B cell (primary cell): Measurements from ENCODE around the gene CLINT1. TPM values are rescaled to one million over a fixed set of nuclear protein-coding genes. Genes with fewer than 3 reads are reported as not detected.

Experiments used
- ATAC-seq: fragments of 200-7000 bp; cut with Tn5 transposase; one replicate; pipeline ENCODE4 v1.10.0; 2021; ENCODE audit warnings: low read depth, mild to moderate bottlenecking, moderate number of reproducible peaks, moderate library complexity
- CTCF ChIA-PET: fragments of 350-600 bp; sonication (Branson Sonifier 250); formaldehyde crosslinking; loops from one replicate; lab custom pipeline; 2021; ENCODE audit warnings: antibody characterized with exemption, inconsistent platforms; lab: Charles Lee
- POLR2A ChIA-PET: fragments of 350-600 bp; sonication (Branson Sonifier 250); formaldehyde crosslinking; loops from one replicate; lab custom pipeline; 2021; ENCODE audit warnings: antibody characterized with exemption; lab: Charles Lee
- DNase-seq: peaks from one replicate; pipeline ENCODE4 v3.0.0; 2013
- H2AFZ ChIP-seq: 2 replicates; pipeline ENCODE4 v1.6.1; 2012; ENCODE audit warnings: mild to moderate bottlenecking, low read depth, low read length; ENCODE audit not compliant: insufficient read depth, poor library complexity, severe bottlenecking
- H3K27ac ChIP-seq, 2 donors: 1 replicate in 1 of 2; 2 replicates in 1 of 2; pipeline ENCODE4 v1.5.1; 2012 to 2013; ENCODE audit warnings: low read length in 2 of 2, mild to moderate bottlenecking in 2 of 2, moderate library complexity in 1 of 2
- H3K27me3 ChIP-seq, 4 experiments: fragments of 200-600 bp in 1 of 4; sonication (generic) in 1 of 4; replicated peaks in 1 of 4; 1 replicate in 2 of 4; 2 replicates in 2 of 4; pipeline versions ENCODE4 v1.6.1 to v1.7.0; 2013 to 2016; ENCODE audit warnings: low read length in 3 of 4, mild to moderate bottlenecking in 2 of 4, mixed read lengths in 1 of 4, moderate library complexity in 1 of 4; ENCODE audit not compliant: insufficient read depth in 4 of 4, control insufficient read depth in 3 of 4; ENCODE audit errors: control extremely low read depth in 1 of 4
- H3K36me3 ChIP-seq, 2 experiments: replicated peaks in 1 of 2; 1 replicate in 1 of 2; 2 replicates in 1 of 2; pipeline versions ENCODE4 v1.6.1 to v1.7.1; 2013; ENCODE audit warnings: low read length in 1 of 2; ENCODE audit not compliant: insufficient read depth in 2 of 2, control insufficient read depth in 1 of 2; ENCODE audit errors: control extremely low read depth in 1 of 2, extremely low read depth in 1 of 2
- H3K4me1 ChIP-seq, 2 donors: fragments of 200-600 bp in 1 of 2; sonication (generic) in 1 of 2; 1 replicate in 1 of 2; 2 replicates in 1 of 2; pipeline versions ENCODE4 v1.5.1 to v1.6.1; 2013 to 2017; ENCODE audit warnings: low read length in 2 of 2; ENCODE audit not compliant: control insufficient read depth in 2 of 2, insufficient read depth in 2 of 2
- H3K4me2 ChIP-seq: replicated peaks from 2 replicates; pipeline ENCODE3; 2012; ENCODE audit warnings: mild to moderate bottlenecking, low read depth, low read length; ENCODE audit not compliant: poor library complexity, severe bottlenecking
- H3K4me3 ChIP-seq, 5 experiments: fragments of 200-600 bp in 1 of 5; sonication (generic) in 1 of 5; 1 replicate in 3 of 5; 2 replicates in 2 of 5; pipeline versions ENCODE4 v1.5.1 to v1.7.0; 2011 to 2016; ENCODE audit warnings: low read length in 4 of 5, mild to moderate bottlenecking in 4 of 5, low read depth in 2 of 5, control low read depth in 1 of 5, moderate library complexity in 1 of 5; ENCODE audit not compliant: insufficient read depth in 1 of 5; ENCODE audit errors: control extremely low read depth in 1 of 5, extremely low read depth in 1 of 5
- H3K79me2 ChIP-seq: fragments of 200-600 bp; sonication (generic); one replicate; pipeline ENCODE4 v1.6.0; 2016; ENCODE audit warnings: low read length; ENCODE audit not compliant: control insufficient read depth, insufficient read depth
- H3K9ac ChIP-seq: fragments of 200-600 bp; sonication (generic); 2 replicates; pipeline ENCODE4 v1.6.1; 2017; ENCODE audit warnings: mild to moderate bottlenecking, low read length, moderate library complexity
- H3K9me3 ChIP-seq, 3 donors: one replicate each; pipeline versions ENCODE4 v1.6.1 to v1.7.1; 2013; ENCODE audit warnings: low read length in 2 of 3; ENCODE audit not compliant: control insufficient read depth in 2 of 3, insufficient read depth in 1 of 3; ENCODE audit errors: control extremely low read depth in 1 of 3
- H4K20me1 ChIP-seq: 2 replicates; pipeline ENCODE4 v1.6.0; 2012; ENCODE audit warnings: mild to moderate bottlenecking, low read length; ENCODE audit not compliant: insufficient read depth, control insufficient read depth, poor library complexity, severe bottlenecking
- H3K27ac Mint-ChIP-seq: one replicate; pipeline ENCODE4 v1.8.0; 2021; ENCODE audit warnings: mixed read lengths
- H3K27me3 Mint-ChIP-seq: one replicate; pipeline ENCODE4 v1.8.0; 2021; ENCODE audit warnings: mixed read lengths
- H3K4me1 Mint-ChIP-seq: one replicate; pipeline ENCODE4 v1.8.0; 2021; ENCODE audit warnings: mixed read lengths
- H3K4me3 Mint-ChIP-seq: one replicate; pipeline ENCODE4 v1.8.0; 2021; ENCODE audit warnings: mixed read lengths
- H3K9me3 Mint-ChIP-seq: one replicate; pipeline ENCODE4 v1.8.0; 2022; ENCODE audit warnings: mixed read lengths; ENCODE audit not compliant: insufficient read depth
- CTCF ChIP-seq: fragments of 200-600 bp; IDR thresholded peaks from one replicate; pipeline ENCODE4 v1.8.0; 2022; ENCODE audit warnings: antibody characterized with exemption, mild to moderate bottlenecking
- EZH2 ChIP-seq: IDR thresholded peaks from 2 replicates; pipeline ENCODE4 v1.6.1; 2012; ENCODE audit warnings: borderline replicate concordance, low read depth, mild to moderate bottlenecking, moderate library complexity, low read length; ENCODE audit not compliant: insufficient read depth, poor library complexity, severe bottlenecking
- WGBS: methylation state at CpG from one replicate; pipeline ENCODE4 v1.1.5; 2013; ENCODE audit warnings: missing lambda C conversion rate; ENCODE audit not compliant: insufficient coverage; 5-methylcytosine and 5-hydroxymethylcytosine counted together
- intact Hi-C: fragments of 100-400 bp; cut with micrococcal nuclease; formaldehyde crosslinking; loops from one replicate; pipeline ENCODE4 v1.10.0; 2022
- polyA plus RNA-seq: library from polyadenylated mRNA; depleted of rRNA; stranded (reverse); fragments of >200 nt; gene quantifications from 2 replicates; pipeline ENCODE4 v1.2.3, GENCODE V29; 2012
- total RNA-seq, 2 donors: library from RNA; stranded (reverse); fragments of 120-200 nt in 1 of 2; gene quantifications; 1 replicate in 1 of 2; 2 replicates in 1 of 2; pipeline versions ENCODE4 v1.2.3 to v1.2.4, GENCODE V29; 2013 to 2022

CLINT1 gene
- total and polyA plus RNA-seq, 2 donors (not counting 1 experiment from before 2014, with no cell fraction given) = 69.7 to 89.1 TPM

GRCh38 chr5:157828105-157828943 lies 30.6 kb downstream of the CLINT1 start:
- Histone ChIP-seq H4K20me1 (peaks cover 46% of the 10 kb centered on the region), H3K9me3 (no peaks in the 10 kb centered on the region), H3K79me2 (peaks cover 76% of the 10 kb centered on the region), H3K9ac (no peak overlapping the region), H3K27me3 (no peaks in the 10 kb centered on the region), H3K4me2 (peak overlapping the region; percentile 8), H3K4me3 (no peak overlapping the region), H2AFZ (no peak overlapping the region), H3K27ac (peak overlapping the region in 1 of 2 donors; percentile 68), H3K36me3 (no peaks in the 10 kb centered on the region), H3K4me1 (peaks cover 22 to 46% of the 10 kb centered on the region in 2 donors)
- intact Hi-C loops = no loop called here
- H3K4me3 Mint-ChIP-seq = peak overlapping the region; percentile 5
- WGBS = 16% methylated on average over 2 of the region's 8 CpGs
- no peaks in the 10 kb centered on the region for H3K9me3 Mint-ChIP-seq
- H3K27me3 Mint-ChIP-seq = no peaks in the 10 kb centered on the region
- ATAC-seq = no peak
- POLR2A ChIA-PET = interaction anchor here (0.5 kb wide), 1 partner anchor 1387 kb away, joined by 3 read pairs; no protein-coding TSS in a partner anchor
- no peak for DNase-seq
- H3K27ac Mint-ChIP-seq = peak overlapping the region; percentile 54
- H3K4me1 Mint-ChIP-seq = peaks cover 56% of the 10 kb centered on the region
- CTCF ChIA-PET = interaction anchor here (1.0 to 1.5 kb wide), 5 partner anchors 11 to 166 kb away, joined by 3 to 11 read pairs (median 4); no protein-coding TSS in a partner anchor
- no peak for TF ChIP-seq EZH2
- no peak for TF ChIP-seq CTCF

- Histone ChIP-seq H3K27me3 (no peaks in the 10 kb centered on the region), H2AFZ (no peak overlapping the region), H4K20me1 (peaks cover 39% of the 10 kb centered on the region), H3K4me2 (no peak overlapping the region), H3K36me3 (no peaks in the 10 kb centered on the region), H3K9ac (no peak overlapping the region), H3K4me1 (peaks cover 13 to 38% of the 10 kb centered on the region in 2 donors), H3K4me3 (no peak overlapping the region), H3K79me2 (peaks cover 67% of the 10 kb centered on the region), H3K27ac (peak overlapping the region in 1 of 2 donors; percentile 33), H3K9me3 (no peaks in the 10 kb centered on the region)
- Mint-ChIP-seq H3K4me3 (no peak overlapping the region), H3K4me1 (peaks cover 48% of the 10 kb centered on the region), H3K27ac (no peak overlapping the region), H3K27me3 (no peaks in the 10 kb centered on the region), H3K9me3 (no peaks in the 10 kb centered on the region)
- ATAC-seq (no peak), DNase-seq (no peak)
- CTCF ChIA-PET = interaction anchor here (1.0 to 2.1 kb wide), 3 partner anchors 9 to 122 kb away, joined by 3 to 22 read pairs (median 5); no protein-coding TSS in a partner anchor
- POLR2A ChIA-PET = no interaction called here
- intact Hi-C loops = no loop called here
- TF ChIP-seq EZH2 = no peak
- no peak for TF ChIP-seq CTCF
- WGBS = no CpG with 5 or more reads among the region's 3 CpGs
Observed at GRCh38 chr5:157827423-157827822, 31.5 kb downstream of the CLINT1 start.
